Body of pancreas (tissue), 4 donors: ENCODE data around the gene FAM43B.

ENCODE experiments used
- CTCF ChIP-seq, 7 experiments: fragments of 450-650 bp in 4 of 7; fragments of 200-600 bp in 3 of 7; sonication (generic) in 3 of 7; IDR thresholded peaks; one replicate each; pipeline ENCODE4 v1.5.1; 2016 to 2019; ENCODE audit warnings: antibody characterized with exemption in 7 of 7
- POLR2A ChIP-seq, 3 donors: fragments of 450-650 bp; IDR thresholded peaks; one replicate each; pipeline ENCODE4 v1.6.1; 2016; ENCODE audit warnings: antibody characterized with exemption in 3 of 3, mild to moderate bottlenecking in 2 of 3

- TF ChIP-seq CTCF (IDR thresholded peaks at IDR 0.05): no peak
- TF ChIP-seq POLR2A (IDR thresholded peaks at IDR 0.05): no peak
Measured at GRCh38 chr1:20578721-20579395, 26.5 kb downstream of the FAM43B start.
